HCT116 (cell line): ENCODE results near the gene CALML3. TPM values are rescaled to one million over a fixed set of nuclear protein-coding genes. Genes with fewer than 3 reads are reported as not detected.

Experiments used
- ATAC-seq: fragments of 200-7000 bp; cut with Tn5 transposase; 2 replicates; pipeline ENCODE4 v1.9.1; 2020; ENCODE audit warnings: mild to moderate bottlenecking, moderate library complexity
- BruUV-seq: library from RNA; stranded (reverse); fragments of 400-500 nt; replicated peaks from 2 replicates; lab custom pipeline; 2021; lab: Mats Ljungman, UMichigan
- CTCF ChIA-PET: fragments of 300-600 bp; sonication (Branson Sonifier 250); formaldehyde crosslinking; loops from one replicate; lab custom pipeline; 2021; ENCODE audit warnings: antibody characterized with exemption; lab: Charles Lee
- POLR2A ChIA-PET: fragments of 300-600, 350-600 bp; sonication (Branson Sonifier 250); formaldehyde crosslinking; loops from one replicate; lab custom pipeline; 2021; ENCODE audit warnings: antibody characterized with exemption; lab: Charles Lee
- RAD21 ChIA-PET, 2 experiments: fragments of 300-600 bp; sonication (Branson Sonifier 250); formaldehyde crosslinking; loops; one replicate each; lab custom pipeline; 2023; ENCODE audit warnings: low total read pairs in 2 of 2; ENCODE audit not compliant: uncharacterized antibody in 2 of 2, unreplicated experiment in 2 of 2, low non-redundant PET in 1 of 2; lab: Charles Lee
- DNase-seq: peaks from one replicate; pipeline ENCODE4 v3.0.0-alpha.2; 2010; ENCODE audit warnings: low read depth, low spot score
- H2AFZ ChIP-seq: fragments of 200-600 bp; shearing (Covaris generic), sonication (generic); 2 replicates; pipeline ENCODE4 v1.6.1; 2017; ENCODE audit warnings: low read depth, mixed run types, mixed read lengths, antibody characterized with exemption, low read length; ENCODE audit not compliant: poor library complexity, severe bottlenecking
- H3K27ac ChIP-seq: 2 replicates; pipeline ENCODE4 v1.5.1; 2012; ENCODE audit warnings: low read depth, low read length
- H3K27me3 ChIP-seq: fragments of 200-600 bp; sonication (generic); 2 replicates; pipeline ENCODE4 v1.6.1; 2016; ENCODE audit warnings: mixed run types, low read length, mixed read lengths; ENCODE audit not compliant: insufficient read depth
- H3K36me3 ChIP-seq, 2 experiments: fragments of 200-500 bp in 1 of 2; fragments of 200-600 bp in 1 of 2; sonication (Bioruptor generic) in 1 of 2; sonication (generic) in 1 of 2; 2 replicates each; pipeline versions ENCODE4 v1.5.1 to v1.6.1; 2014 to 2016; ENCODE audit warnings: low read length in 2 of 2, inconsistent platforms in 1 of 2, mixed read lengths in 1 of 2, mixed run types in 1 of 2; ENCODE audit not compliant: insufficient read depth in 2 of 2, control insufficient read depth in 1 of 2
- H3K4me1 ChIP-seq, 2 experiments: fragments of 200-600 bp in 1 of 2; sonication (generic) in 1 of 2; 2 replicates each; pipeline versions ENCODE4 v1.5.1 to v1.6.1; 2012 to 2017; ENCODE audit warnings: low read length in 2 of 2, inconsistent platforms in 1 of 2, mild to moderate bottlenecking in 1 of 2, mixed read lengths in 1 of 2, mixed run types in 1 of 2, moderate library complexity in 1 of 2; ENCODE audit not compliant: insufficient read depth in 2 of 2, control insufficient read depth in 1 of 2
- H3K4me2 ChIP-seq: fragments of 200-600 bp; sonication (generic); 2 replicates; pipeline ENCODE4 v1.6.1; 2017; ENCODE audit warnings: mixed run types, low read length, mixed read lengths
- H3K4me3 ChIP-seq, 2 experiments: fragments of 200-600 bp in 1 of 2; sonication (generic) in 1 of 2; replicated peaks in 1 of 2; 2 replicates each; pipeline ENCODE4 v1.5.1; 2011 to 2016; ENCODE audit warnings: low read length in 2 of 2, control low read depth in 1 of 2, low read depth in 1 of 2, mild to moderate bottlenecking in 1 of 2, mixed read lengths in 1 of 2, mixed run types in 1 of 2
- H3K79me2 ChIP-seq: fragments of 200-600 bp; sonication (generic); 2 replicates; pipeline ENCODE4 v1.6.1; 2017; ENCODE audit warnings: mild to moderate bottlenecking, mixed run types, low read length, moderate library complexity, mixed read lengths; ENCODE audit not compliant: insufficient read depth
- H3K9ac ChIP-seq: fragments of 200-600 bp; sonication (generic); 2 replicates; pipeline ENCODE4 v1.6.1; 2016; ENCODE audit warnings: low read length, mixed read lengths
- H3K9me2 ChIP-seq: fragments of 200-600 bp; sonication (generic), shearing (Covaris generic); 2 replicates; pipeline ENCODE4 v1.6.1; 2017; ENCODE audit warnings: mixed run types, mild to moderate bottlenecking, moderate library complexity; ENCODE audit not compliant: insufficient read depth
- H3K9me3 ChIP-seq, 2 experiments: fragments of 200-500 bp in 1 of 2; fragments of 200-600 bp in 1 of 2; sonication (Bioruptor generic) in 1 of 2; sonication (generic) in 1 of 2; 2 replicates each; pipeline ENCODE4 v1.6.1; 2014 to 2017; ENCODE audit warnings: low read length in 2 of 2, mixed read lengths in 2 of 2, inconsistent platforms in 1 of 2, low read depth in 1 of 2, mild to moderate bottlenecking in 1 of 2, mixed run types in 1 of 2, moderate library complexity in 1 of 2; ENCODE audit not compliant: control insufficient read depth in 1 of 2, insufficient read depth in 1 of 2
- H4K20me1 ChIP-seq: fragments of 200-600 bp; sonication (generic), shearing (Covaris generic); 2 replicates; pipeline ENCODE4 v1.6.1; 2017; ENCODE audit warnings: mixed run types, mild to moderate bottlenecking, moderate library complexity; ENCODE audit not compliant: insufficient read depth
- ATF3 ChIP-seq: IDR thresholded peaks from 2 replicates; pipeline ENCODE4 v1.6.1; 2012
- CBX3 ChIP-seq: IDR thresholded peaks from 2 replicates; pipeline ENCODE4 v1.6.1; 2012; ENCODE audit warnings: low read depth
- EGR1 ChIP-seq: IDR thresholded peaks from 2 replicates; pipeline ENCODE4 v1.6.1; 2012; ENCODE audit warnings: low read depth
- ELF1 ChIP-seq: IDR thresholded peaks from 2 replicates; pipeline ENCODE4 v1.6.1; 2012; ENCODE audit warnings: low read depth, borderline replicate concordance
- EZH2 ChIP-seq: fragments of 200-600 bp; sonication (generic); IDR thresholded peaks from 2 replicates; pipeline ENCODE4 v1.6.1; 2017; ENCODE audit warnings: antibody characterized with exemption, mixed run types
- EZH2phosphoT487 ChIP-seq: fragments of 200-600 bp; IDR thresholded peaks from 2 replicates; pipeline ENCODE4 v1.6.1; 2018; ENCODE audit warnings: antibody characterized with exemption, borderline replicate concordance
- FOSL1 ChIP-seq: IDR thresholded peaks from 2 replicates; pipeline ENCODE4 v1.6.1; 2012; ENCODE audit warnings: low read depth
- POLR2A ChIP-seq: IDR thresholded peaks from 2 replicates; pipeline ENCODE4 v1.7.0; 2011; ENCODE audit warnings: borderline replicate concordance; ENCODE audit not compliant: insufficient read depth, insufficient read length; ENCODE audit errors: extremely low read depth
- POLR2AphosphoS5 ChIP-seq: IDR thresholded peaks from 2 replicates; pipeline ENCODE4 v1.6.1; 2011; ENCODE audit warnings: mild to moderate bottlenecking, low read depth, low read length, moderate library complexity
- SIN3A ChIP-seq: IDR thresholded peaks from 2 replicates; pipeline ENCODE4 v1.6.1; 2012; ENCODE audit warnings: low read depth
- SP1 ChIP-seq: IDR thresholded peaks from 2 replicates; pipeline ENCODE4 v1.6.1; 2012; ENCODE audit warnings: low read depth
- SRF ChIP-seq: IDR thresholded peaks from 2 replicates; pipeline ENCODE4 v1.6.1; 2012; ENCODE audit warnings: low read depth
- TCF7L2 ChIP-seq: IDR thresholded peaks from 2 replicates; pipeline ENCODE4 v1.7.0; 2011; ENCODE audit warnings: borderline replicate concordance, inconsistent platforms; ENCODE audit not compliant: insufficient read depth, insufficient read length; ENCODE audit errors: extremely low read depth
- YY1 ChIP-seq: IDR thresholded peaks from 2 replicates; pipeline ENCODE4 v1.6.1; 2011; ENCODE audit warnings: low read length, low read depth, moderate library complexity, mild to moderate bottlenecking; ENCODE audit not compliant: insufficient replicate concordance; ENCODE audit errors: extremely low read depth
- ZBTB33 ChIP-seq: IDR thresholded peaks from 2 replicates; pipeline ENCODE4 v1.6.1; 2011; ENCODE audit warnings: mild to moderate bottlenecking, low read length, moderate library complexity; ENCODE audit not compliant: insufficient replicate concordance; ENCODE audit errors: extremely low read depth
- ZNF274 ChIP-seq: fragments of 200-500 bp; sonication (Bioruptor generic); IDR thresholded peaks from 2 replicates; pipeline ENCODE4 v1.6.1; 2014; ENCODE audit warnings: mild to moderate bottlenecking, low read depth, low read length, inconsistent platforms
- intact Hi-C: fragments of 100-400 bp; cut with micrococcal nuclease; formaldehyde crosslinking; loops from 2 replicates; pipeline ENCODE4 v1.10.0; 2022
- total RNA-seq: library from RNA; stranded (reverse); gene quantifications from one replicate; pipeline ENCODE4 v1.2.1, GENCODE V29; 2021; ENCODE audit not compliant: unreplicated experiment
- TF ChIP-seq, protein P1 (sequence below): IDR thresholded peaks from 2 replicates; pipeline ENCODE4 v1.6.1; 2012

The CALML3 gene
- total RNA-seq, 1 experiment from 2014 or later: not detected

GRCh38 chr10:5504146-5505072, 20.4 kb upstream of the CALML3 start:
- BruUV-seq: no TSS peak

GRCh38 chr10:5506246-5506645, 18.5 kb upstream of the CALML3 start:
- H3K9me2 ChIP-seq: no peaks in the 10 kb centered on the region
- ChIA-PET POLR2A (no interaction called here), CTCF (no interaction called here), RAD21 (no interaction called here)
- H3K27me3 ChIP-seq: peaks cover 22% of the 10 kb centered on the region; the same call in 1 of the 2 replicates
- H3K36me3 ChIP-seq: no peaks in the 10 kb centered on the region
- no peaks in the 10 kb centered on the region for H3K9me3 ChIP-seq
- no peak overlapping the region for H3K4me2 ChIP-seq
- no peaks in the 10 kb centered on the region for H3K79me2 ChIP-seq
- no peak overlapping the region for H3K27ac ChIP-seq
- ATAC-seq (no peak), DNase-seq (no peak)
- no peak overlapping the region for H3K9ac ChIP-seq
- TF ChIP-seq CBX3 (no peak), ZBTB33 (no peak), SRF (no peak), ELF1 (no peak), ATF3 (no peak), POLR2AphosphoS5 (no peak), SP1 (no peak), POLR2A (no peak), YY1 (no peak), FOSL1 (no peak), SIN3A (no peak), TCF7L2 (no peak), EZH2 (no peak)
- TF ChIP-seq, protein P1, sequence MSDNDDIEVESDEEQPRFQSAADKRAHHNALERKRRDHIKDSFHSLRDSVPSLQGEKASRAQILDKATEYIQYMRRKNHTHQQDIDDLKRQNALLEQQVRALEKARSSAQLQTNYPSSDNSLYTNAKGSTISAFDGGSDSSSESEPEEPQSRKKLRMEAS: no peak
- H4K20me1 ChIP-seq: no peaks in the 10 kb centered on the region
- H3K4me1 ChIP-seq: peaks cover 0 to 3% of the 10 kb centered on the region in 2 experiments; a peak in 1 of 4 replicates
- intact Hi-C loops: no loop called here
- no TSS peak for BruUV-seq
- no peak overlapping the region for H2AFZ ChIP-seq
- H3K4me3 ChIP-seq: no peak overlapping the region

More at GRCh38 chr10:5504146-5505072, 20.4 kb upstream of the CALML3 start:
- no peak overlapping the region for H3K27ac ChIP-seq
- no peak overlapping the region for H3K9ac ChIP-seq
- H3K9me2 ChIP-seq: no peaks in the 10 kb centered on the region
- DNase-seq (no peak), ATAC-seq (no peak)
- H3K9me3 ChIP-seq: no peaks in the 10 kb centered on the region
- ChIA-PET POLR2A (no interaction called here), CTCF (no interaction called here), RAD21 (no interaction called here)
- intact Hi-C loops: no loop called here
- H3K4me1 ChIP-seq: peaks cover 0 to 3% of the 10 kb centered on the region in 2 experiments; a peak in 1 of 4 replicates
- no peak for TF ChIP-seq EZH2
- TF ChIP-seq CBX3: no peak
- TF ChIP-seq, protein P1: no peak
- no peak for TF ChIP-seq ZNF274
- no peak for TF ChIP-seq EGR1
- TF ChIP-seq ELF1: no peak
- no peak for TF ChIP-seq EZH2phosphoT487
- no peak for TF ChIP-seq SP1
- TF ChIP-seq FOSL1: no peak
- H3K27me3 ChIP-seq: peaks cover 32% of the 10 kb centered on the region; the same call in 1 of the 2 replicates
- no peaks in the 10 kb centered on the region for H3K79me2 ChIP-seq
- no peak overlapping the region for H3K4me2 ChIP-seq
- H4K20me1 ChIP-seq: no peaks in the 10 kb centered on the region
- no peak overlapping the region for H2AFZ ChIP-seq
- no peak overlapping the region for H3K4me3 ChIP-seq
- H3K36me3 ChIP-seq: no peaks in the 10 kb centered on the region
